ENCODE results near the gene CYLD. TPM values are rescaled to one million over a fixed set of nuclear protein-coding genes. Genes with fewer than 3 reads are reported as not detected.

CYLD gene
- total and polyA plus RNA-seq, 2 of the 4 experiments (the other 2 are of a cell fraction) = 16.2 to 37.3 TPM

GRCh38 chr16:50841081-50841886 is 99.4 kb downstream of the CYLD start:
- ChIA-PET CTCF (no interaction called here), POLR2A (ENCODE audit: unreplicated experiment) (no interaction called here)
- WGBS, 2 experiments (ENCODE audit: extremely low coverage in 2 of 2, insufficient read length in 1 of 2) = 7% methylated on average over 8 of the region's 44 CpGs; no CpG with 5 or more reads in 1 of the 2 experiments
- Histone ChIP-seq H3K79me1 (ENCODE audit: low read depth in 1 of 2, low read length in 2 of 2) (no peaks in the 10 kb centered on the region), H3K14ac (replicated peaks; ENCODE audit: low read depth, low read length) (no peak overlapping the region), H3K4ac (ENCODE audit: low read depth, low read length) (no peak overlapping the region), H3K9me1 (ENCODE audit: insufficient read depth, low read length) (no peaks in the 10 kb centered on the region), H3K36me3 (ENCODE audit: control insufficient read depth, insufficient read depth, low read length) (no peaks in the 10 kb centered on the region), H3K27me3 (ENCODE audit: control insufficient read depth, insufficient read depth, low read length) (peaks cover 26% of the 10 kb centered on the region), H2AK9ac (replicated peaks; ENCODE audit: low read depth, low read length, poor library complexity) (no peak overlapping the region), H2BK120ac (ENCODE audit: low read depth, low read length) (no peak overlapping the region), H3K4me2 (ENCODE audit: low read depth, low read length) (peak overlapping the region; percentile 79), H3K9me3 (ENCODE audit: control insufficient read depth, insufficient read depth, low read length) (no peaks in the 10 kb centered on the region; the same call in 1 of the 2 replicates), H4K20me1 (ENCODE audit: insufficient read depth, low read length) (no peaks in the 10 kb centered on the region), H2BK5ac (ENCODE audit: low read depth, low read length, poor library complexity, severe bottlenecking) (no peak overlapping the region), H4K8ac (ENCODE audit: low read depth in 2 of 2, low read length in 2 of 2) (no peak overlapping the region), H2AK5ac (ENCODE audit: low read depth, low read length) (no peak overlapping the region), H4K91ac (ENCODE audit: insufficient read depth, low read depth, low read length) (no peak overlapping the region), H3K9ac (ENCODE audit: low read depth, low read length) (no peak overlapping the region), H3K4me1 (ENCODE audit: control insufficient read depth, insufficient read depth, low read length) (no peaks in the 10 kb centered on the region; the same call in 1 of the 2 replicates), H3K27ac (ENCODE audit: insufficient read depth, low read length) (no peak overlapping the region), H3K4me3 (ENCODE audit: insufficient read depth, low read depth, low read length) (no peak overlapping the region; the same call in 1 of the 2 replicates), H4K5ac (ENCODE audit: low read depth, low read length) (no peak overlapping the region), H2BK20ac (ENCODE audit: low read depth, low read length) (no peak overlapping the region), H2AFZ (replicated peaks; ENCODE audit: low read length, poor library complexity) (peak overlapping the region; percentile 79), H3K18ac (ENCODE audit: low read depth, low read length) (no peak overlapping the region), H3K23ac (ENCODE audit: low read depth, low read length) (no peak overlapping the region), H2BK15ac (ENCODE audit: low read depth, low read length) (no peak overlapping the region), H3K56ac (ENCODE audit: extremely low read depth, insufficient read depth, low read length) (no peak overlapping the region)
- ATAC-seq (ENCODE audit: low read depth) (no peak), DNase-seq (no peak)
- no TSS peak for BruUV-seq (replicated peaks)
- dilution Hi-C loops (cut with HindIII; ENCODE audit: low sequenced_read_pairs, unreplicated experiment) = no loop called here
- intact Hi-C loops (cut with micrococcal nuclease) = no loop called here
- in situ Hi-C loops (cut with MboI; ENCODE audit: low sequenced_read_pairs) = no loop called here
- no peak for TF ChIP-seq RFX5 (IDR thresholded peaks at IDR 0.05; ENCODE audit: low read depth, low read length)
- TF ChIP-seq BHLHE40 (IDR thresholded peaks at IDR 0.05; ENCODE audit: low read depth, low read length) = no peak
- TF ChIP-seq RAD21 (IDR thresholded peaks at IDR 0.05; ENCODE audit: low read length) = no peak
- TF ChIP-seq USF2 (IDR thresholded peaks at IDR 0.05; ENCODE audit: low read depth, low read length) = no peak

All from IMR-90 (cell line).